ENCODE results near the gene AMPH.

The AMPH gene

DNA sequence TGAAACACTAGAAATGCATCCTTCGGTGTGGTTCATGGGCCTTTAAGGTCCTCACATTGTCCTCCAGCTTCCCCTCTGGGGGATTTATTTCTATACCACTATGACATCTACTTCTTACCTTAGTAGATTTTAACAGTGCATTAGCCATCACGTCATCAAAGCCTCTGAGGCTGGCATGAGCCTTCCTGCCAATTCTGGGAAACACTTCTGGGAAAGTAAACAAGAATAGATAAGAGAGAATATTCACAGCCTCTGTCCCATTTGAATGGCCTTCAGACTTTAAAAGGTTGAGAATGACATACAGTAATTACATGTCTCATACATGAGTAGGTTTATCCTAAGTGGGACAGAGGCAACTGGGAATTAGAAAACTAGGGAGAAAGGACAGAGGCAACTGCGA is 89.7 kb downstream of the AMPH start:
- DNase-seq = no peak

DNA sequence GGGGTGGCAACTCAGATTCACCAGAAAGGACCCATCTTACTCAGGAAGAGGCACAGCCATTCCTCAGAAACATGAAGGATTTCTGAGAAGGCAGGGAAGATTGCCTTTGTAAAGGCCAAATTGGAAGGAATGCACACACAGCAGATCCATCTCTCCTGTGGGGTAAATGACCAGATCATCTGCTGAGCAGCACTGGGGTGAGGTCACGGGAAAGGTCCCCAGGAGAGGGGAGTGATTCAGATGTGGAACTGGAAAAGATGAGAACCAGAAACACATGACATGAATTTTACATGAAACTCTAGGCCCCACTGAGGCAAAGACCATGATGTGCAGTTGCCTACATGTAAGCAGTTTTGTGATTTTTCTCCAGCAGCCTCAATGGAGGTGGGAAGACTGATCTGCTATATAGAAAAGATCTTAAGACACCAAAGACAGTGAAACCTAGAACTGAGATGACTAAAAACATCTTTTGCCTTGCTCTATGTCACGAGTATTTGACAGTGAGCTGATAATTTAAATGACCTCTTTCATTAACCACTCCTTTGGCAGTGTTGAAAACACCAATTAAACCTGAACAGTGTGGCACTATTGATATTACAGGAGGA is 91.6 kb downstream of the AMPH start:
- no peak for DNase-seq

DNA sequence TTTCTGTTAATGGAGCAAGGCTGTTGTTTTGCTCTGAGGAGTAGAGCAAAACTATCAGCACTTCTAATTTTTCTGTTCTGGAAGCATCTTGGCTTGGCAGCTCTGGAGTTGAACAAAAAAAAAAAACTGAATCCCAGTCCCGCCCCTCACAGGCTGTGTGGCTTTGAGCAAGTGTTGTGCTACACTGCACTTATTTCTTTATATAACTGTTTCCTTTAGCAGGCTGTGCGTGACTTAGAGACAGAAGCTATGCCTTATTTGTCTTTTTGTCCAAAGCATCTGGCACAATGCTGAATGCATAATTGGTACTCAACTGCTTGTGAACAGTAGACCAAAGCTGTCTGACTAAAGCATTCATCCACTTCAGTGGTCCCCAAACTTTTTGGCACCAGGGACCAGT is 96.1 kb downstream of the AMPH start:
- no peak for DNase-seq

- no peak for DNase-seq
Observed at GRCh38 chr7:38525857-38526256, 105.3 kb downstream of the AMPH start.

- no peak for DNase-seq
Observed at GRCh38 chr7:38524786-38525185, 106.4 kb downstream of the AMPH start.

DNA sequence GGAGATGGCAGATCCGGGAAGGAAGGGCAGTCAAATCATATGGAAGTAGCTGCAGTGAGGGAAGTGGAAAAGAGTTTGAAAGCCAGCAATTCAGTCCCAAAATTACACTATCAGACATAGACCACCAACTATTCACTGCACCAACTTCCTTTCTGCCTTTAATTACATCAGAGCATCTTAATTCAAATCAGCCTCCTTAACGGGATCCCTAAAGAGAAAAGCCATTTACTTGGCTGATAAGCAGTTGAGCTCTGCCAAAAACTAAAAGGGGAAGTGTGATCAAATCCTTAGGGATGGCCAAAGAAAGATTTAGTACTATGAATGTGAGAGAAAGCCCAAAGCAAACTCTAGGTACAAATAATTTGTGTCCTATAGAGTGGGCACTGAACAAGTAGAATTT is 110.4 kb downstream of the AMPH start:
- no peak for DNase-seq

- no peak for DNase-seq
Observed at GRCh38 chr7:38518541-38518940, 112.6 kb downstream of the AMPH start.

GRCh38 chr7:38512704-38513103 is 118.5 kb downstream of the AMPH start:
- no peak for DNase-seq

- no peak for DNase-seq
Observed at GRCh38 chr7:38512291-38512690, 118.9 kb downstream of the AMPH start.

GRCh38 chr7:38507384-38507783 is 123.8 kb downstream of the AMPH start:
- DNase-seq = no peak

DNA sequence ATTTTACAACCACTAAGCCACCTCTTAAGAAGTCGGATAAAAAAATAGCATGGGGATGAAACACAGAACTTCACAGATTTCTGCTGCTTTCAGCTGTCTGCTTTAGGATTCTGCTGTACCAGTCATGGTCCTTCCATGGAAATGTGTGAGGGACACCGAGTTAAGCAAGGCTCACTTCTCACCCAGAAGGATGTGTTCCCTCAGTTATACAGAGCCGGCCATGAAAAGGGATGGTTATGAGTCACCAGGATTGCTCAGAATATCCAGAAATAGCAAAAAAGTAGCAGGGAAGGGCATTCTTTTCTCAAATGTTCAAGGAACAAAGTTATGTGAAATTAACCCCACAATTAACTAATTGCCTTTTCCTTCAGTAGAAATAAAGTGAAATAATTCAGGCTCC is 124.4 kb downstream of the AMPH start:
- DNase-seq = no peak

GRCh38 chr7:38506004-38506403 is 125.2 kb downstream of the AMPH start:
- no peak for DNase-seq

GRCh38 chr7:38504684-38505083 is 126.5 kb downstream of the AMPH start:
- no peak for DNase-seq

DNA sequence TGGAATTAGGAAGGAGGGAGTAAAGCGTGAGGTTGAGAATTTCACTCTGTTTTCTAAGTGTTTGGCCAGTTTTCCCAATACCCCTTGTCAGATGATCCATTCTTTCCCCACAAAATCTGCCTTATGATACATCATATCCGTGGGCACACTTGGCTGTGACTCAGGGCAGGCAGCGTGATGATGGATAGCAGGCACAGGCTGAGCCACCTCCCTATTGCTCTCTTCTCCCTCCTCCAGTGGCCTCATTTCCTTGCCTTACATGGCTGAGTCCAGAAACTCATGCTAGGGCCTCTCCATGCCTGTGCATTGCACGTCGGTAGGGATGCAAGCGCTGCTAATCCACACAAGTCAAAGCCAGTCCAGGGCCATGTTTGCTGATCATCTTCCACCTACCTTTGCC is 128.3 kb downstream of the AMPH start:
- no peak for DNase-seq

- DNase-seq = no peak
Observed at GRCh38 chr7:38502289-38502688, 128.9 kb downstream of the AMPH start.

- DNase-seq = no peak
Observed at GRCh38 chr7:38492010-38492409, 139.2 kb downstream of the AMPH start.

- DNase-seq = no peak
Observed at GRCh38 chr7:38482521-38482920, 148.7 kb downstream of the AMPH start.

DNA sequence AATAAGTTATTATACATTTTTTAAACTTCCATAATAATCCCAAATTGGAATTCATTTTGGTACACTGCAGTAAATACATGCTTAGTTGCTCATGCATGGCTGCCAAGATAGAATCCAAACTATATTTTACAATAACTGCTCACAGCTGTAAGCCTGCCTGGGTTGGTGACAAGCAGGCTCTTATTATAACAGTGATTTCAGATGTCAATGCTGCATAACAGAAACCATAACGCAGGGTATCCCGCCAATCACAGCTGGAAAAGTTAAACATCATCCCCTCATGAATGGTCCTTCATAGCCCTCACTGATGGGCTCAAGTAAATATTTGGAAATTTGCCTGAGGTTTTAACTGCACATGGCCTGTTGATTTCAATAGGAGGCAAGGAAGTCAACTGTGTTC is 149.8 kb downstream of the AMPH start:
- DNase-seq = no peak

DNA sequence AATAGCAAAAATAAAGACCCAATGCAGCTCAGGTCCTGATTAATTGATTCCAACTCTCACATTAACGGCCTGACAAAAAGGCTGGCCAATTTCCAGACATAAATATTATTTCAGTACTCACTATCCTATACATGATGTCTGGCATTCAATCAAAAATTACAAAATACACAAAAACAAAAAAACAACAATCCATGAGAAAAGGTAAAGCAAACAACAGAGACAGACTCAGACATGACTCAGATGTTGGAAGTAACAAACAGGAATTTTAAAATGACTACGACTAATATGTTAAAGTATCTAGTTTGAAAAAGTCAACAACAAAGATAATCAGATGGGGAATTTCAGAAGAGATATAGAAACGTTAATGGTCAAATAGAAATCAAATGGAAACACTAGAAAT is 152.8 kb downstream of the AMPH start:
- DNase-seq = no peak

GRCh38 chr7:38477333-38477732 is 153.8 kb downstream of the AMPH start:
- DNase-seq = no peak

DNA sequence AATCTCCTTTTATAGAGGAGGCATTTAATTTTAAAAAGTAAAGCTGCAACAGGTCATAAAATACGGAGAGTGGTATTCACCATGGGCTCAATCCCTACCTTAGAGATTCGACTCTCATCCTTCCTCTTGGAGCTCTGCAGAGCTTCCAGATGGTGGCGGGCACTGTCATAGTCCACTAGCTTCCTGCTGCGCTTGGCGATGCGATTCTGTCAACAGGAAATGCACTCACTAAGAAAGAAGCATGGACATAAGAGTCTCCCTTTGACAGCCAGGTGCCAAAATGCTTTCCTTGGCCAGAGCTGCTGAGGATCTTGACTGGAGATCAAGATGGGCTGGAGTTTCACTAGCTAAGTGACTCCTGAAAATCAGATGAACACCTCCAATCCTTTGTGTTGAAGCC is 154.4 kb downstream of the AMPH start:
- DNase-seq = no peak

- DNase-seq = no peak
Observed at GRCh38 chr7:38465956-38466355, 165.2 kb downstream of the AMPH start.

DNA sequence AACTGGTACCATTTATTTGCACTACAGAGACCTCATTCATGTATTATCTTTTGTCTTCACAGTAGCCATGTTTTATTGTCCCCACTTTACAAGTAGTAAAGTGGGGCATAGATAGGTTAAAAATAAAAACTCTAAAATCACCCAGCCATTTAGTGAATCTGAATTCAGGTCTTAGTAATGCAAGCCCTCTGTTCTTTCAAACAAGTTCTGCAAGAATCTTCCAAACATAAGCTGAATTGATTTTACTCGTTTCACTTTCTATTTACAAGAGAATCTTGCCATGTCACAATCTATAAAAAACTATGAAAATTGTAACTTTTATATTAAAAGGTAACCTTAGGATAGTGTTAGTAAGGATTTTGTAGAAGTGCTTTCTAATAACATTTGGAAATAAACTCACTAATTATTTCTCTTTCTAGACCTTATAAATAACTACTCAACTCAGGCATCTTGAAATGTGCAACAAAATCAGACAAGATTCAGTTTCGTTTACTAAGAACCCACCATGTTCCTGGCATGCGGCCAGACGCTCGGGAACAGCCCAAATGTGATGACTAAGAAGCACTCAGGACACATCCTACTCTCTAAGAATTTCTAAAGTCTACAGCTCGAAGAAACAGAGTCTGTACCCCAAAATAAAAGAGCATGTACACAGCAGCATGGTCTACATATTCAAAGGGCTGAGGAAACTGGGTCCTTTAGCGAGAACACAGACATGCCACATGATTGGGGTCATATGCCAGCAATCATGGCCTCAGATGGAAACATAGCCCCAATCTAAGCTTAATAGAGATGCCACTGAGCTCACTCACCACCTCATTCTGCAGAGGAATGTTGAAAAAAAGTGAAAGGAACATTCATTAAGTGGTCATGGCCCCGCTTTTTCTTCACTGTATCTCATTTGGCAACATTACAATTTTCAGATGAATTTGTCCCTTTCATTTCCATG is 167.6 kb downstream of the AMPH start:
- peak; percentile 86 for DNase-seq

DNA sequence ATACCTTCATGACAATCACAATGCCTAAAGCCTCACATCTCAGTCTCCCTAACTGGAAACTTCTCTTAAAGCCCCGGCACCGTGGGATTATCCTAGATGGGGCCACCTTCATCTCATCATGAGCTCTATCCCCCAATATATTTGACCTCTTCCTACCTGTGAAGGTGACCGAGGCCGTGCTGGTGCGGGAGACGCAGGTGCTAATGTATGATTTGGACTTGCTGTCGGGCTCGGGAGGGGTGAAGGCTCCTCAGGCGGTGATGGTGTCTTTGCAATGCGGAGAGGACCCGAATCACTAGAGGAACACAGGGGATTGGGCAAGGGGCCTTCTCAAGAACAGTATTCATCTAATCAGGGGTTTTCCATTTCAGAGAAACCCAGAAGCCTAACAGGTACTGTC is 168.4 kb downstream of the AMPH start:
- no peak for DNase-seq

DNA sequence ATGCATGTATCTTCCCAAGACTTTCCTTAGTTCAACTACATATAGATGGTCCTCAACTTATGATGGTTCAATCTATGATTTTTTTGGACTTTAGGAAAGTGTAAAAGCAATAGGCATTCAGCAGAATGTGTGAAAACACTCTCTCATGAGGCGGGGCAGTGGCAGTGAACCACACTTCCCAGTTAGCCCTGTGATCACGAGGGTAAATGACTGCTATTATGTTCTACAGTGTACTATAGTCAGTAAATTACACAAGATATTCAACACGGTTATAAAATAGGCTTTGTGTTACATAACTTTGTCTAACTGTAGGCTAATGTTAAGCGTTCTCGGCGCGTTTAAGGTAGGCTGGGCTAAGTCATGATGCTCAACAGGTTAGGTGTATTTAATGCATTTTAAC is 169.3 kb downstream of the AMPH start:
- no peak for DNase-seq
